ENCODE data around the gene SUSD4.

The SUSD4 gene

GRCh38 chr1:223358826-223359225 is 5.2 kb downstream of the SUSD4 start:
- no peak for DNase-seq

- DNase-seq, result no peak
Observed at GRCh38 chr1:223355699-223356098, 8.3 kb downstream of the SUSD4 start.

GRCh38 chr1:223353939-223354338 is 10.0 kb downstream of the SUSD4 start:
- DNase-seq, result no peak

GRCh38 chr1:223352944-223353343 is 11.0 kb downstream of the SUSD4 start:
- no peak for DNase-seq

- DNase-seq, result no peak
Observed at GRCh38 chr1:223350361-223350908, 13.5 kb downstream of the SUSD4 start.

GRCh38 chr1:223349241-223349640 is 14.7 kb downstream of the SUSD4 start:
- no peak for DNase-seq

- DNase-seq, result no peak
Observed at GRCh38 chr1:223348439-223348838, 15.5 kb downstream of the SUSD4 start.

GRCh38 chr1:223347583-223347982 is 16.4 kb downstream of the SUSD4 start:
- no peak for DNase-seq

GRCh38 chr1:223346311-223346710 is 17.7 kb downstream of the SUSD4 start:
- DNase-seq, result no peak

GRCh38 chr1:223345720-223346119 is 18.3 kb downstream of the SUSD4 start:
- DNase-seq, result no peak

- no peak for DNase-seq
Observed at GRCh38 chr1:223344491-223344890, 19.5 kb downstream of the SUSD4 start.

GRCh38 chr1:223343692-223344091 is 20.3 kb downstream of the SUSD4 start:
- DNase-seq, result no peak

GRCh38 chr1:223341121-223341520 is 22.9 kb downstream of the SUSD4 start:
- peak; percentile 81 for DNase-seq

GRCh38 chr1:223340637-223341036 is 23.3 kb downstream of the SUSD4 start:
- DNase-seq, result no peak

GRCh38 chr1:223339861-223340260 is 24.1 kb downstream of the SUSD4 start:
- no peak for DNase-seq

GRCh38 chr1:223338811-223339746 is 24.9 kb downstream of the SUSD4 start:
- no peak for DNase-seq

- DNase-seq, result no peak
Observed at GRCh38 chr1:223337174-223337869, 26.7 kb downstream of the SUSD4 start.

- DNase-seq, result no peak
Observed at GRCh38 chr1:223334156-223334555, 29.8 kb downstream of the SUSD4 start.

- DNase-seq, result no peak
Observed at GRCh38 chr1:223332997-223333396, 31.0 kb downstream of the SUSD4 start.

- no peak for DNase-seq
Observed at GRCh38 chr1:223331929-223332328, 32.0 kb downstream of the SUSD4 start.

- DNase-seq, result no peak
Observed at GRCh38 chr1:223331301-223331700, 32.7 kb downstream of the SUSD4 start.

- no peak for DNase-seq
Observed at GRCh38 chr1:223330466-223330865, 33.5 kb downstream of the SUSD4 start.

GRCh38 chr1:223329664-223330415 is 34.1 kb downstream of the SUSD4 start:
- DNase-seq, result peak; percentile 60
